Renal pelvis (tissue), 4 donors: ENCODE data around the gene SANBR. TPM values are rescaled to one million over a fixed set of nuclear protein-coding genes. Genes with fewer than 3 reads are reported as not detected.

Experiments
- DNase-seq: peaks from one replicate; pipeline ENCODE4 v3.0.0-alpha.2; 2013
- polyA plus RNA-seq, 3 donors: library from polyadenylated mRNA; unstranded; fragments of 120-200 nt; gene quantifications; one replicate each; pipeline ENCODE4 v1.2.1, GENCODE V29; 2013; ENCODE audit not compliant: insufficient read length in 3 of 3

Gene SANBR
- polyA plus RNA-seq, 3 donors, result 10.5 to 23.8 (median 22.7) TPM

- no peak for DNase-seq
Measured at GRCh38 chr2:61085883-61086282, 20.2 kb downstream of the SANBR start.

- DNase-seq, result no peak
Measured at GRCh38 chr2:61089797-61090196, 24.1 kb downstream of the SANBR start.

GRCh38 chr2:61090386-61090921 is 24.8 kb downstream of the SANBR start:
- DNase-seq, result no peak

GRCh38 chr2:61091485-61091884 is 25.8 kb downstream of the SANBR start:
- DNase-seq, result no peak

GRCh38 chr2:61096438-61096837 is 30.8 kb downstream of the SANBR start:
- DNase-seq, result no peak

GRCh38 chr2:61100801-61101200 is 35.1 kb downstream of the SANBR start:
- DNase-seq, result no peak

- DNase-seq, result no peak
Measured at GRCh38 chr2:61109291-61109690, 43.6 kb downstream of the SANBR start.

- no peak for DNase-seq
Measured at GRCh38 chr2:61111708-61112107, 46.0 kb downstream of the SANBR start.

GRCh38 chr2:61114147-61114546 is 48.5 kb downstream of the SANBR start:
- no peak for DNase-seq

Other genes starting within 250 kb of the SANBR start
- gene REL, start 184.3 kb upstream of the SANBR start, polyA plus RNA-seq, result 10 to 100 TPM in 1 of 3 donors, 1 to 10 TPM in 2; 6.1 to 10.1 (median 8.5) TPM
- gene PEX13, start 48.2 kb upstream of the SANBR start, polyA plus RNA-seq, result 10 to 100 TPM; 26.6 to 30.8 (median 29.9) TPM
- gene PUS10, start 47.6 kb upstream of the SANBR start, polyA plus RNA-seq, result 10 to 100 TPM in 2 of 3 donors, 1 to 10 TPM in 1; 7.8 to 11.8 (median 11.4) TPM
- gene C2orf74, start 96.3 kb downstream of the SANBR start, polyA plus RNA-seq, result 10 to 100 TPM; 31.8 to 40.1 (median 32.8) TPM